HEK293 (cell line): ENCODE measurements around the gene ASPRV1.

Experiments used
- CTCF ChIA-PET: fragments of 350-600 bp; formaldehyde crosslinking; extraction: SDS; loops from one replicate; lab custom pipeline; 2021; ENCODE audit warnings: antibody characterized with exemption; lab: Yijun Ruan, JAX
- POLR2A ChIA-PET: fragments of 300-600 bp; formaldehyde crosslinking; extraction: SDS; loops from one replicate; lab custom pipeline; 2020; ENCODE audit warnings: antibody characterized with exemption, inconsistent platforms; lab: Yijun Ruan, JAX
- H3K27ac ChIP-seq: fragments of 200-500 bp; sonication (Bioruptor generic); 2 replicates; pipeline ENCODE4 v1.5.1; 2014; ENCODE audit warnings: low read depth, low read length, control low read depth, inconsistent platforms; ENCODE audit errors: extremely low read depth
- H3K36me3 ChIP-seq, 2 experiments: fragments of 200-500 bp in 1 of 2; sonication (Bioruptor generic) in 1 of 2; 1 replicate in 1 of 2; 2 replicates in 1 of 2; pipeline ENCODE4 v1.5.1; 2014 to 2017; ENCODE audit warnings: inconsistent platforms in 2 of 2, low read length in 2 of 2; ENCODE audit not compliant: control insufficient read depth in 2 of 2, insufficient read depth in 1 of 2
- H3K4me1 ChIP-seq: fragments of 200-500 bp; sonication (Bioruptor generic); 2 replicates; pipeline ENCODE4 v1.5.1; 2014; ENCODE audit warnings: mild to moderate bottlenecking, low read length, inconsistent platforms; ENCODE audit not compliant: control insufficient read depth, insufficient read depth
- H3K4me3 ChIP-seq: 2 replicates; pipeline ENCODE4 v1.5.1; 2011; ENCODE audit warnings: low read depth, mild to moderate bottlenecking, control low read depth, low read length, moderate library complexity
- H3K9me3 ChIP-seq: fragments of 200-500 bp; sonication (Bioruptor generic); 2 replicates; pipeline ENCODE4 v1.5.1; 2014; ENCODE audit warnings: low read depth, low read length, inconsistent platforms; ENCODE audit not compliant: control insufficient read depth, insufficient read depth
- GLIS2 ChIP-seq: fragments of 450-650 bp; formaldehyde crosslinking; IDR thresholded peaks from 2 replicates; pipeline ENCODE4 v1.5.1; 2016; ENCODE audit warnings: missing biosample characterization, missing genetic modification characterization
- KLF9 ChIP-seq: fragments of 450-650 bp; formaldehyde crosslinking; IDR thresholded peaks from 2 replicates; pipeline ENCODE4 v1.5.1; 2016; ENCODE audit warnings: missing biosample characterization, missing genetic modification characterization, low read depth
- MZF1 ChIP-seq: fragments of 450-650 bp; formaldehyde crosslinking; IDR thresholded peaks from 2 replicates; pipeline ENCODE4 v1.5.1; 2017; ENCODE audit warnings: missing biosample characterization, missing genetic modification characterization, borderline replicate concordance
- PATZ1 ChIP-seq: fragments of 450-650 bp; formaldehyde crosslinking; IDR thresholded peaks from 2 replicates; pipeline ENCODE4 v1.5.1; 2016; ENCODE audit warnings: missing biosample characterization, missing genetic modification characterization
- RBAK ChIP-seq: fragments of 450-650 bp; formaldehyde crosslinking; IDR thresholded peaks from 2 replicates; pipeline ENCODE4 v1.5.1; 2016; ENCODE audit warnings: missing biosample characterization, missing genetic modification characterization
- TCF7L2 ChIP-seq: IDR thresholded peaks from 2 replicates; pipeline ENCODE4 v1.6.1; 2011; ENCODE audit warnings: low read depth, mild to moderate bottlenecking, inconsistent platforms, low read length, moderate library complexity, borderline replicate concordance
- TRIM28 ChIP-seq: IDR thresholded peaks from 2 replicates; pipeline ENCODE4 v1.6.1; 2011; ENCODE audit warnings: low read length, control low read depth, borderline replicate concordance
- TSHZ1 ChIP-seq: fragments of 450-650 bp; formaldehyde crosslinking; IDR thresholded peaks from 2 replicates; pipeline ENCODE4 v1.5.1; 2016; ENCODE audit warnings: missing biosample characterization, missing genetic modification characterization, borderline replicate concordance
- YY1 ChIP-seq: fragments of 450-650 bp; formaldehyde crosslinking; IDR thresholded peaks from 2 replicates; pipeline ENCODE4 v1.5.1; 2018; ENCODE audit warnings: missing biosample characterization, missing genetic modification characterization
- YY2 ChIP-seq: fragments of 450-650 bp; formaldehyde crosslinking; IDR thresholded peaks from 2 replicates; pipeline ENCODE4 v1.5.1; 2016; ENCODE audit warnings: missing biosample characterization, missing genetic modification characterization
- ZBTB10 ChIP-seq: fragments of 450-650 bp; formaldehyde crosslinking; IDR thresholded peaks from 2 replicates; pipeline ENCODE4 v1.5.1; 2016; ENCODE audit warnings: missing biosample characterization, missing genetic modification characterization
- ZBTB7A ChIP-seq: fragments of 450-650 bp; formaldehyde crosslinking; IDR thresholded peaks from 2 replicates; pipeline ENCODE4 v1.5.1; 2016; ENCODE audit warnings: low read depth, missing biosample characterization, missing genetic modification characterization
- ZFHX2 ChIP-seq: fragments of 450-650 bp; formaldehyde crosslinking; conservative IDR thresholded peaks from 2 replicates; pipeline ENCODE4 v1.5.1; 2016; ENCODE audit warnings: missing biosample characterization, missing genetic modification characterization
- ZNF138 ChIP-seq: fragments of 450-650 bp; formaldehyde crosslinking; IDR thresholded peaks from 2 replicates; pipeline ENCODE4 v1.5.1; 2016; ENCODE audit warnings: missing biosample characterization, missing genetic modification characterization, borderline replicate concordance
- ZNF211 ChIP-seq: fragments of 450-650 bp; formaldehyde crosslinking; IDR thresholded peaks from 2 replicates; pipeline ENCODE4 v1.5.1; 2016; ENCODE audit warnings: low read depth, missing biosample characterization, missing genetic modification characterization
- ZNF221 ChIP-seq: fragments of 450-650 bp; formaldehyde crosslinking; IDR thresholded peaks from 2 replicates; pipeline ENCODE4 v1.5.1; 2017; ENCODE audit warnings: missing biosample characterization, missing genetic modification characterization, borderline replicate concordance
- ZNF302 ChIP-seq: fragments of 450-650 bp; formaldehyde crosslinking; IDR thresholded peaks from 2 replicates; pipeline ENCODE4 v1.5.1; 2016; ENCODE audit warnings: missing biosample characterization, missing genetic modification characterization, low read depth
- ZNF311 ChIP-seq: fragments of 450-650 bp; formaldehyde crosslinking; IDR thresholded peaks from 2 replicates; pipeline ENCODE4 v1.5.1; 2017; ENCODE audit warnings: missing biosample characterization, missing genetic modification characterization, borderline replicate concordance
- ZNF37A ChIP-seq: fragments of 450-650 bp; IDR thresholded peaks from 2 replicates; pipeline ENCODE4 v1.5.1; 2018; ENCODE audit warnings: missing biosample characterization, missing genetic modification characterization
- ZNF423 ChIP-seq: fragments of 450-650 bp; formaldehyde crosslinking; IDR thresholded peaks from 2 replicates; pipeline ENCODE4 v1.5.1; 2016; ENCODE audit warnings: missing biosample characterization, missing genetic modification characterization
- ZNF488 ChIP-seq: fragments of 450-650 bp; formaldehyde crosslinking; IDR thresholded peaks from 2 replicates; pipeline ENCODE4 v1.5.1; 2016; ENCODE audit warnings: missing biosample characterization, missing genetic modification characterization
- ZNF521 ChIP-seq: fragments of 450-650 bp; formaldehyde crosslinking; IDR thresholded peaks from 2 replicates; pipeline ENCODE4 v1.5.1; 2017; ENCODE audit warnings: missing biosample characterization, mild to moderate bottlenecking, missing genetic modification characterization
- ZNF529 ChIP-seq: fragments of 450-650 bp; formaldehyde crosslinking; IDR thresholded peaks from 2 replicates; pipeline ENCODE4 v1.5.1; 2017; ENCODE audit warnings: missing genetic modification characterization, missing biosample characterization; ENCODE audit not compliant: insufficient replicate concordance
- ZNF571 ChIP-seq: fragments of 450-650 bp; formaldehyde crosslinking; IDR thresholded peaks from 2 replicates; pipeline ENCODE4 v1.5.0; 2017; ENCODE audit warnings: missing biosample characterization, missing genetic modification characterization
- ZNF600 ChIP-seq: fragments of 450-650 bp; formaldehyde crosslinking; IDR thresholded peaks from 2 replicates; pipeline ENCODE4 v1.5.1; 2016; ENCODE audit warnings: missing biosample characterization, missing genetic modification characterization
- ZNF660 ChIP-seq: fragments of 450-650 bp; IDR thresholded peaks from 2 replicates; pipeline ENCODE4 v1.5.1; 2018; ENCODE audit warnings: missing biosample characterization, mild to moderate bottlenecking, missing genetic modification characterization
- ZNF776 ChIP-seq: fragments of 450-650 bp; formaldehyde crosslinking; IDR thresholded peaks from 2 replicates; pipeline ENCODE4 v1.5.0; 2017; ENCODE audit warnings: missing biosample characterization, missing genetic modification characterization, borderline replicate concordance
- ZSCAN16 ChIP-seq: fragments of 450-650 bp; formaldehyde crosslinking; IDR thresholded peaks from 2 replicates; pipeline ENCODE4 v1.5.1; 2016; ENCODE audit warnings: missing biosample characterization, missing genetic modification characterization

The ASPRV1 gene

GRCh38 chr2:69975853-69976462, 14.5 kb upstream of the ASPRV1 start:
- POLR2A ChIA-PET = no interaction called here
- Histone ChIP-seq H3K36me3 (no peaks in the 10 kb centered on the region), H3K4me1 (no peaks in the 10 kb centered on the region)
- no peak for TF ChIP-seq ZBTB7A
- no peak for TF ChIP-seq ZNF529 (tag by site-specific recombination)
- no peak for TF ChIP-seq GLIS2 (tag by site-specific recombination)
- no peak for TF ChIP-seq ZFHX2 (tag by site-specific recombination)
- no peak for TF ChIP-seq YY2 (tag by site-specific recombination)
- no peak for TF ChIP-seq MZF1
- TF ChIP-seq ZNF571 (tag by site-specific recombination) = no peak
- TF ChIP-seq ZNF423 = no peak
- no peak for TF ChIP-seq ZNF221 (tag by site-specific recombination)
- no peak for TF ChIP-seq ZBTB10 (tag by site-specific recombination)
- no peak for TF ChIP-seq ZNF311 (tag by site-specific recombination)
- TF ChIP-seq ZNF211 (tag by site-specific recombination) = no peak
- TF ChIP-seq ZNF600 = no peak
- TF ChIP-seq YY1 (tag by site-specific recombination) = no peak
- no peak for TF ChIP-seq PATZ1
- no peak for TF ChIP-seq ZNF37A (tag by site-specific recombination)
- TF ChIP-seq, all 188 proteins: peak for 0
- no peak overlapping the region for H3K4me3 ChIP-seq
- no peaks in the 10 kb centered on the region for H3K9me3 ChIP-seq
- CTCF ChIA-PET = no interaction called here
- no peak overlapping the region for H3K27ac ChIP-seq

GRCh38 chr2:69975136-69975852, 13.9 kb upstream of the ASPRV1 start:
- H3K27ac ChIP-seq = no peak overlapping the region
- POLR2A ChIA-PET = no interaction called here
- no peak for TF ChIP-seq ZNF488 (tag by site-specific recombination)
- no peak for TF ChIP-seq KLF9 (tag by site-specific recombination)
- no peak for TF ChIP-seq TSHZ1
- no peak for TF ChIP-seq ZSCAN16 (tag by site-specific recombination)
- TF ChIP-seq ZNF302 (tag by site-specific recombination) = no peak
- TF ChIP-seq ZNF521 = no peak
- TF ChIP-seq TRIM28 = no peak
- TF ChIP-seq ZNF138 (tag by site-specific recombination) = no peak
- TF ChIP-seq ZNF660 = no peak
- no peak for TF ChIP-seq TCF7L2
- no peak for TF ChIP-seq RBAK (tag by site-specific recombination)
- no peak for TF ChIP-seq ZNF776

More at GRCh38 chr2:69975136-69975852, 13.9 kb upstream of the ASPRV1 start:
- CTCF ChIA-PET = no interaction called here
- Histone ChIP-seq H3K4me1 (no peaks in the 10 kb centered on the region), H3K9me3 (no peaks in the 10 kb centered on the region), H3K36me3 (no peaks in the 10 kb centered on the region), H3K4me3 (no peak overlapping the region)
